ENCODE measurements around the gene CLCN1.

The CLCN1 gene

DNA sequence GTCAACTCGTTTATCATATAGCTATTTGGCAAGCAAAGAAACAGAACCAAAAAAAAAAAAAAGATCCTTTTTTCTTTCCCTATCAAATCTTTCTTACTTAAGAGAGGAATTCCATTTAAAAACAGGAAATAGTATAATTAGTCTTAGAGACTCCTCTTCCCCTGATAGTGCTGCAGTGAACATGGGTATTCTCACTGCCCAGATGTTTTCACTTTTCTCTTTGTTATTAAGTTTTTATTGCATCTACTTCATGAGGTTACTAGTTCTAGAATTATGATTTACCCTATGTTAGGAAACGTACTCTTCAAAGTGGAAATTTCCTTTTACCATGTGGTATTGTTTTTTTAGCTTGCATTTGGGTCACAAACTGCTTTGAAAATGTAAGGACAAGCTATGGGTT, 19.2 kb upstream of the CLCN1 start:
- DNase-seq: no peak

DNA sequence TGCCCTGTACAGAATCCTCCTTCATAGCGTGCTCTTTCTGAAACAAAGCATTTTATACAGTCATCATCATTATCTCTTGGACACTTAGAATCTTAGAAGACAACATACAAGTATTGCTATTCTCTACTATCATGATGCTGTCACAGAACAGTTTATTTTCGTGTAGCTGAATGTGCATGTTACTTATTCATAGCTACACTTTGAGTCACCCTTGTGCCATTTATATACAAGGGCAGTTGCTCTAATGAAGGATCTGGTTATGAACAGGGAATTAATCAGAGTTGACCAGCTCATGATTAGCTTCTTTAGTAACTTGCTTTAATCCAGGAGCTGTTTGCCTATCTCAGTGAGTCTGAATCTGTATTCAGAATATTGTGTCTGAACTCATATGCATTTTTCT, 16.6 kb upstream of the CLCN1 start:
- DNase-seq: no peak

DNA sequence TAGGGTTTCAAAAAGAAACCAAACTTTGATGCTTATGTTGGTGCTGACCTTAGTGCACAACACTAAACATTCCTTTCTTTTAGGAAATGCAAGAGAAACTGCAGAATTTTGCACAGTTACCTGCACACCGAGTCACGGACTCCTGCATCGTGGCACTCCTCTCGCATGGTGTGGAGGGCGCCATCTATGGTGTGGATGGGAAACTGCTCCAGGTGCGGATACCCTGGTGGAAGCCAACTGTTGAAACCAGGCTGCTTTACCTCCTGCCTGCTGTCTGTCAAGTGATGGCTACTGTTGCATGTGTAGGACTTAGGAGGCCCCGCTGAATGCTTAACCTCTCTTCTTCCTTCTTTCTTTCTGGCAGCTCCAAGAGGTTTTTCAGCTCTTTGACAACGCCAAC, 16.1 kb upstream of the CLCN1 start:
- DNase-seq: no peak

DNA sequence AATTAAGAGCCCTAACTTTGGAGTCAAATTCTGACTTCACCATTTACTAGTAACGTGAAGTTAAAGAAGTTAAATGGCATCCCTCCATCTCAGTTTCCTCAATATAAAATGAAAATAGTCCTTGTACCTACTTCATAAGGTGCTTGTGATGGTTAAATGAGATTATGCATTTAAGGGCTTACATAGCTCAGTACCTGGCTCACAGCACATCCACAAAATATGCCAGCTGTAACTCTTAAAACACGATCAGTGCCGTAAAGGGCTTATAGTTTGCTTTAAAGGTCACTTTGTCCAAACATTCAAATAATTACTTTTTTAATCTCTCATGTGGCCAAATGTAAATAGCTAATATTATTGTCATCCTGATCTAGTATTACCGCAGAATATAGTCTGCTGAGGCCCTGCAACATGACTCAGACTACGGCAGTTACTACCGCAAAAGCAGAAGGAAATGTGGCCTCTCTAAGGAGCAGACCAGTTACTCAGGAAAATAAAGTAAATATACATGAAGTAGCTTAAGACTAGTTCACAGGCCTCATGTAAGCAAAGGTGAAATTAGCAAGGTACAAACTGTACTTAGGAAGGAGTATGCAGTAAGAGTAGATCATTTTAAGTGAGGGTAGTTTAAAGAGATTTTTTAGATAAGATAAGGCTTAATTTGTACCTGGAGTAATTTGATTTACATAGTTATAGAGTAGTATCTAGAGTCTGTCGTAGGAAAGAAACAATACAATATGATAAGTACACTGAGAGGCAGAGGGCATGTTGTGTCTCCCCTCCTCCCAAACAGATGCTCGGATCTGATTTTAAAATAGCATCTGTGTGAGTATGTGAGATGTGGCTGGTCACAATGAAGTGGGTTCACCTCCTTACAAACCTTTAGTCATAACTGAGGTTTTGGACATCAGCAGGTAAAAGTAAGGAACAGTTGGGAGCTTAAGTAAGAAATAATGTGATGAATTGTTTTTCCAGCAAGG, 14.7 kb upstream of the CLCN1 start:
- no peak for DNase-seq

DNA sequence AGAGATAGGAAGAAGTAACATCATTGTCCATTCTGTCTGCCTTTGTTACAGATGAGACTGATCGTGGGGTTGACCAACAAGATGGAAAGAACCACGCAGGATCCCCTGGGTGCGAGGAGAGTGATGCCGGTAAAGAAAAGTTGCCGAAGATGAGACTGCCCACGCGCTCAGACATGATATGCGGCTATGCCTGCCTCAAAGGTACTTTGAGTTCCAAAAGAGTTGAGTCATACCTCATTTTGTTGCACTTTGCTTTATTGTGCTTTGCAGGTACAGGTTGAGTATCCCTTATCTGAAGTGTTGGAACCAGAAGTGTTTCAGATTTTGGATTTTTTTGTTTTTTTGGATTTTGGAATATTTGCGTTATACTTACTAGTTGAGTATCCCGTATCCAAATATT, 12.2 kb upstream of the CLCN1 start:
- DNase-seq: no peak

DNA sequence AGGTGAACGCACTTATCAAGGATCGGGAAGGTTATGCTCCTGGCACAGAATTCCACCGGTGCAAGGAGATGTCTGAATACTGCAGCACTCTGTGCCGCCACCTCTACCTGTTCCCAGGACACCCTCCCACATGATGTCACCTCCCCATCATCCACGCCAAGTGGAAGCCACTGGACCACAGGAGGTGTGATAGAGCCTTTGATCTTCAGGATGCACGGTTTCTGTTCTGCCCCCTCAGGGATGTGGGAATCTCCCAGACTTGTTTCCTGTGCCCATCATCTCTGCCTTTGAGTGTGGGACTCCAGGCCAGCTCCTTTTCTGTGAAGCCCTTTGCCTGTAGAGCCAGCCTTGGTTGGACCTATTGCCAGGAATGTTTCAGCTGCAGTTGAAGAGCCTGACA, 11.0 kb upstream of the CLCN1 start:
- DNase-seq: no peak

DNA sequence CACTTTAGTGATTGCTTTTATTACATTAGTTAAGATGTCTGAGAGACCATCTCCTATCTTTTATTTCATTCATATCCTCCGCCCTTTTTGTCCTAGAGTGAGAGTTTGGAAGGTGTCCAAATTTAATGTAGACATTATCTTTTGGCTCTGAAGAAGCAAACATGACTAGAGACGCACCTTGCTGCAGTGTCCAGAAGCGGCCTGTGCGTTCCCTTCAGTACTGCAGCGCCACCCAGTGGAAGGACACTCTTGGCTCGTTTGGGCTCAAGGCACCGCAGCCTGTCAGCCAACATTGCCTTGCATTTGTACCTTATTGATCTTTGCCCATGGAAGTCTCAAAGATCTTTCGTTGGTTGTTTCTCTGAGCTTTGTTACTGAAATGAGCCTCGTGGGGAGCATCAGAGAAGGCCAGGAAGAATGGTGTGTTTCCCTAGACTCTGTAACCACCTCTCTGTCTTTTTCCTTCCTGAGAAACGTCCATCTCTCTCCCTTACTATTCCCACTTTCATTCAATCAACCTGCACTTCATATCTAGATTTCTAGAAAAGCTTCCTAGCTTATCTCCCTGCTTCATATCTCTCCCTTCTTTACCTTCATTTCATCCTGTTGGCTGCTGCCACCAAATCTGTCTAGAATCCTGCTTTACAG, 10.4 kb upstream of the CLCN1 start:
- peak; percentile 11 for DNase-seq

DNA sequence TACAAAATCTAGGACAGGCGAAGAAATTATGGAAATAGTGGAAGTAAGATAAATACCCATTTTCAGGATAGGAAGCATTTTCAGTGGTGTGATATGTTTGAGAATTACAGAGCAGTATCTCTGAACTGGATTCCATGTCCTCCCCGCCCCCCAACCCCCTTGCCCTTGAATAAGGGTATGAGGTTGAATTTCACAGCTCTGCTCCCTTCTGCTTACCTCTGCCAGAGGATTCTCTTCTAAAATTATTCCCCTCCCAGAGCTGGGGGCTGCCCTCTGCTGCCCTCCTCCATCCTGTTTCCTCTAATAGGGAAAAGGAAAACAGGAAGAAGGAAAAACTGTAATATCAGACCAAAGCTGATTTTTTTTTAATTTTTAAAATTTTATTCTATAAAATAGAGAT, 7.3 kb upstream of the CLCN1 start:
- DNase-seq: no peak

DNA sequence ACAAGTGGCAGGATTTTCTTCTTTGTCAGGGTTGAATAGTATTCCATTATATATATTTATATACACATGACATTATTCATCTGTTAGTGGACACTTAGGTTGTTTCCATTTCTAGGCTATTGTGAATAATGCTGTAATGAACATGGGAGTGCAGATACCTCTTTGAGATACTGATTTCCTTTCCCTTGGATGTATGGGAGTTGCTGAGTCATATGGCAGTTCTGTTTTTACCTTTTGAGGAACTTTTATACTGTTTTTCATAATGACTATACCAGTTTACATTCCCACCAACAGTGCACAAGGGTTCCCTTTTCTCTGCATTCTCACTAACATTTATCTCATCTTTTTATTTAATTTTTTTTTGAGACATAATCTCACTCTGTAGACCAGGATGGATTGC, 1.8 kb upstream of the CLCN1 start:
- DNase-seq: no peak

DNA sequence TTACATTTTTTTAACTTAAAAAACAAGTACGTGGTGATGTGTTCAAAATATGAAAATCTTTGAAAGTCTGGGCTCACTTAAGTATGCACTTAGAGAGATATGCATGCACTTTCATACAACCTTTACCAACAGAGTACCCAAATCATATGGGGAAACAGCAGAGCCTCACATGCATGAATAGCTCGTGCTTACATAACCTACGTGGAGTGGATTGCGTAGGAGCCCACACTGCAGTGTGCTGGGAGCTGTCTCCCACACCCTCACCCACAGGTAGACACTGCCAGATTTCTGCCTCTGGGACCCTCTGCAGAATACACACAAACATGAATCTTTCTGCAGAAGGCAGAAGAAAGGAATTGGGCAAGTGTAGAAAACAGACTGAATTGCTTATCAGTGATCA, 581 bp downstream of the CLCN1 start:
- DNase-seq: no peak

DNA sequence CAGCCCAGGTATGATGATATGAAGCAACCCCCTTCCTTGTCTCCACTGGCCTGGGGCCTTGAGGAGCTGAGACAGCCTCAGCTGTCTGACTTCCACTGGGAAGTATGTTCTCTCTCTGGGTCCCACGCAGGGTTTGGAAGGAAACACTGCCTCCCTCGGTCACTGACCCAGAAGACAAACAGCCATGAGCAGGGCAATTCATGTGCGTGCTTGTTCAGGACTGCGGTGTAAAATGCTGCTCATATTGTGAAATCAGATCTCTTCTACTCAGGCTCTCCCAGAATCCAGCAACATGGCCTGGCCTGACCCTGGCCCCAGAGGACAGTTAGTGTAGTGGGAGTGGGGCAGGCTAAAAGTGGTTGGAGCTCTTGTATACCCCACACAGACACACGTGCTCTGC, 2.8 kb downstream of the CLCN1 start:
- DNase-seq: no peak

DNA sequence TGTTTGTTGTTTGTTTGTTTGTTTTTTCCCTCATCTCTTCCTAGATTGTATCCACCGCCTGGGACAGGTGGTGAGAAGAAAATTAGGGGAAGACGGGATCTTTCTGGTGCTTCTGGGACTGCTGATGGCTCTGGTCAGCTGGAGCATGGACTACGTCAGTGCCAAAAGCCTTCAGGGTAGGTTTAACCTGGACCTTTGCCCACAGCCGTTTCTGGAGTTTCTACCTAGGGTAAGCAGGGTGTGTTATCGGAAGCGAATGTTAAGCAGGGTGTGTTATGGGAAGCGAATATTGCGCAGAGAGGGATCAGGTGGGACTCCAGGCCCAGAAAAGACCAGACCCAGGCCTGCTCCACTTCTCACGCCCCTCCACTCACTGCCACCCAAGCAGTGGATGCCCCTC, 4.7 kb downstream of the CLCN1 start:
- no peak for DNase-seq

DNA sequence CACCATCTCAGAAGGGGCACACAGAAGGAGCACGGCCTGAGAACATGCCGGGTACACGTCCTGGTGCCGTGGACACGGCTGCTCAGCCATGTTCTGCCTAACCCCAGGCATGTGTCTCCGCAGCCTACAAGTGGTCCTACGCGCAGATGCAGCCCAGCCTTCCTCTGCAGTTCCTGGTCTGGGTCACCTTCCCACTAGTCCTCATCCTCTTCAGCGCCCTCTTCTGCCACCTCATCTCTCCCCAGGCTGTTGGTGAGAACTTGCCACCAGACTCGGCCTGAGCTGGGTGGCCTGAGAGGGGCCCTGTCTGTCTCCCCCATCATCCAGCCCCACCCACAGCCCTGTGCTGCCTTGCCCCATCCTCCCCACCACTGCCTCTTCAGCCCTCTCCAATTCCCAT, 5.3 kb downstream of the CLCN1 start:
- DNase-seq: no peak

DNA sequence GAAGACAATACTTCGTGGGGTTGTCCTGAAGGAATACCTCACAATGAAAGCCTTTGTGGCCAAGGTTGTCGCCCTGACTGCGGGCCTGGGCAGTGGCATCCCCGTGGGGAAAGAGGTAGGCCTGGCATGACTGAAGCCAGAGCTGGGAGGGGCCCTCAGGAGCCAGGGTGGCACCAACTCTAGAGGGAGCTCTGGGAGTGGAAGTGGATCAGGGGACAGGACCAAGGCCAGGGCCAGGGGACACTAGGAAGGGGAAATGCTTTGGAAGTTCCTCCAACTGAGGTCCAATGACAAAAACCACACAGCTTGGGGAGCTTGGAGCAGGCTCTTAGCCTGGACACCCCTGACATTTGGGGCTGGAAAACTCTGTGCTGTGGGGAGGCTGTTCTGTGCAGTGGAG, 5.8 kb downstream of the CLCN1 start:
- DNase-seq: no peak

DNA sequence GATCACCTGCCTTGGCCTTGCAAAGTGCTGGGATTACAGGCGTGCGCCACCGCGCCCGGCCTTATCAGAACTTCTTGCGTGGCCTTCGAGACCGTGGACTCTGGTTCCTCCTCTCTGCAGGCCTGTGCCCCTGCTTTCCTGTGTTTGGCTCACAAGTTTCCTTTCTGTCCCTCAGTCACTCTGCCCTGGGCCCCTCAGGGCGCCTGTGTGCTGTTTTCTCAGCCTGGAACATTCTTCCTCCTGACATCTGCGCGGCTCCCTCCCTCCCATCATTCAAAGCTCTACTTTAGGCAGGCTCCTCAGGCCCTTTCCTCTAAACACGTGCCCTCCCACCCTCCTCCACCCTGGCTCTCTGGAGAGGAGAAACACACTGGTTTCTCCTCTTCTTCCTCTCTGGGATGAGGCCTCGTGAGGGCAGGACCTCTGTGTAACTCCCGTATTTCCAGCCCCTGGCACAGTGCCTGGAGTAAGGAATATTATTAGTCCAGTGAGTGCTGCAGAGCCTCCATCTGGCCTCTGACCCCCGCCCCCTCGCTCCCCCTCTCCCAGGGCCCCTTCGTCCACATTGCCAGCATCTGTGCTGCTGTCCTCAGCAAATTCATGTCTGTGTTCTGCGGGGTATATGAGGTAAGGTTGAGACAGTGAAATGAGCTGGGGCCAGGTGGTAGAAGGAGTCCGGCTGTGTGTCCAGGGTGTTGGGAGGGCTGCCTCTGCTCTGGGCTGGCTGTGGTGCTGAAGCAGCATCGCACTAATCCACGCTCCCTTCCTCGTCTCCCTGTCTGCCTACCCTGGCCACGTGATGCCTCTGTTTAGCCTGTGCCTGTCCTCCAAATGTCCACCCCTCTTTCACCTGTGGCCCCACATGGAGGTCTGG, 7.1 kb downstream of the CLCN1 start:
- no peak for DNase-seq

DNA sequence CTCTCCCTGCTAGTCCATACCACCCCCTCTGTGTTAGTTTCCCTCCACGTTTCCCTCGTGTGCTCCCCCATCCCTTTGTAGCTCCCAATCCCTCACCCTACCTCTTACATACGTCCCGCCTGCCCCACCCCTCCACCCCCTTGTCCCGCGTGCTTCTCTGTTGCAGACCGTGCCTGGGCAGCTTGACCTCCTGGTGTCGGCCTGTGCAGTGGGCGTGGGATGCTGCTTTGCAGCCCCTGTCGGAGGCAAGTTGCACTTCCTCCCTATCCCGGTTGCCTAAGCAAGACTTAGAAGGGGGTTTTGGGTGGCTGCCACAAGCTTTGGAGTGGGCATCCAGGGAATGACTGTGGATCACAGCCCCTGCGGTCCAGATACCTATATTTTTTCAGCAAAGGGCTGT, 7.7 kb downstream of the CLCN1 start:
- DNase-seq: no peak

DNA sequence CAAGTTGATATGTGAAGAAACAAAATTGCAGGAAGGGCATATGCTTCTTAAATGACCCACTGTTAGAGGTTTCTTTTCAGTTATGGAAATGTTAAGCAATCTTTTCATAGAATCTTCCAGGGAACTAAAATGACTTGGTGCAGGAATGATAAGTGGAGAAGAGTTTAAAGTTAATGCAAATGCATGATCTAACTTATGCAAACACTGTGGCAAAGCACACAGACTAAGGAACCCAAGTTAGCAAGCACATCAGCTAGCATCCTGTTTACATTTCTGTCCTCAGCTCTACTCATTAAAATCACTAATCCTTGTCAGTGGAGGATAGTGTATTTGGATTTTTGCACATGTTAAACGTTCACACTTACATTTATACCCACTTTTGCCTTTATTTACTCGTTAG, 9.3 kb downstream of the CLCN1 start:
- no peak for DNase-seq

DNA sequence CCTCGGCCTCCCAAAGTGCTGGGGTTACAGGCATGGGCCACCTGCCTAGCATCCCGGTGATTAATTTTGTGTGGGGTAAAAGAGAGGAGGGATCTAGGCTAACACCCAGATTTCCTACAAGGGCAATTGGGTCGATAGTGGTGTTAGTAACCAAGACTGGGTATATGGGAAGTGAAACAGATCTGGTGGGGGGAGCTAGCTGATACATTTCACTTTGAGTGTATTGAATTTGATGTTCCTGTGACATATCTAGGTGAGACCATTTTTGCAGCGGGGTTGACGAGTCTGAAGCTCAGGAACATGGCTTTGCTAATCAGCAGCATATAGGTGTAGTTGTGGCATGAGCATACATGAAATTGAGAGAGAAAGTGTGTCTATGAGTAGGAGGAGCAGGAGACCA, 12.0 kb downstream of the CLCN1 start:
- no peak for DNase-seq

DNA sequence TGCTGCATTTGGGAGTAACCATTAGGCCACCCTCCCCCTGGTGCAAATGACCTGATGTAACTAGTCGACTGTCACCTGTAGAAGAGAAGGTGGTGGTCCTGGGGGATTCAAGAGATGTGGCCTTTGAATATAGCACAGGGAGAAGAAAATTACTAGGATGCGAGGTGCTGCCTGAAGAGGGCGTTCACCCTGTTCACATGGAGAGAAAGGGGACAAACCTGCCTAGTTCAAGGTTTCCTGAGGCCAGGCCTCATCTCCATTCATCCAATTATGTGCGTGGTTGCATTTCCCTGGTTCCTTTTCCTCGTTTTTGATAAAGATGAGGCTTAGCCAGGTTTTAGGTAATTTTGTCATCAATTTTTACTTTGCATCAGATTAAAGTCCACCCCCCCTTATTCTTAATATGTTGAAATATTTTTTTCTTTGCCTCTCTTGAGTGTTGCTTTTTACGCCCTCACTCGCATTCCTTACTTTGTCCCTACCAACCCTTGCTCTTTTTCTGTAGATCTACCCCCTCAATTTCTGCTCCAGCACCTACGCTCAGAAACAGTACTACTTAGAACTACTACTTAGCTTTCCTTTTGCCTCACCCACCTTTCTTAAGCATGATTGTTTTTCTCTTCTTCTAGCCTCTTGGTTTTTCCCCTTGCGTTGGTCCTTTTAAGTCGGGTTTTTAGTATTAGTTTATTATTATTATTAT, 13.7 kb downstream of the CLCN1 start:
- DNase-seq: no peak

DNA sequence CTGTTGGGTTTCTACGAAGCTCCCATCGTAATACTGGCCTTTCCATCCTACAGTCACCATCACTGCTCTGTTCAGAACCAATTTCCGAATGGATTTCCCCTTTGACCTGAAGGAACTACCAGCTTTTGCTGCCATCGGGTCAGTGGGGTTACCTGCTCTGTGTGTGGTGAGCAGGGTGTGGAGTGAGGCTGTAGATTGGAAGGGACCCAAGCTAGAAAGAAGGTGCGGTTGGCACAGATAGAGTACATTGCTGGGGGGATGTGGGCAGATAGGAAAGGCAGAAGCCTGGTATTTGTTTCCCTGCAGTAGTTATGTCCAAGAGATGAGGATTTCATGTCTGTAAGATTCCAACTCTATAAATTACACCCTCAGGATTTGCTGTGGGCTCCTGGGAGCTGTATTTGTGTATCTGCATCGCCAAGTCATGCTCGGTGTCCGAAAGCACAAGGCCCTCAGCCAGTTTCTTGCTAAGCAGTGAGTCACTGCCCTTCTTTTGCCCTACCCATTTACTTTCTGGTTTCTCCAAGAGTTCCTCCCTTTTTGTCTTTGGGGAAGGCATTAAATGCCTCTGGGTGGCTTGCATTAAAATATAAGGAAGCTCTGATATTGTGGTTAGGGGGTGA, 15.4 kb downstream of the CLCN1 start:
- DNase-seq: no peak

DNA sequence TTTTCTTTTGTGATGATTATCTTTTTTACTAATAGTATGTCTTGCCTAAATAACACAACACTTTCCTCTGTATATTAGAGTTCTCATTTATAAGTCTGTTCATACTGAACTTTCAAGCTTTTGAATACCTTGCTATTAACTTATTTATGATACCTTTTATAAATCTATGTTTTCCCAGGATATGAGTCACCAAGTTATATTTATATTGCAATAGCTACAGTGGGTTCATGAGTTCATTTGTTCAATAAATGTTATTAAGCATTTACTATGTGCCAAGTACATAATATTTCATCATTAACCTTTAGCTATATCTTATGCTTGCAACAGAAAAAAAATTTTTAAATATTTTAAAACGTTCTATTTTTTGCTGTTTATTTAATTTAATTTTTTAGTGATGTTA, 18.3 kb downstream of the CLCN1 start:
- no peak for DNase-seq

DNA sequence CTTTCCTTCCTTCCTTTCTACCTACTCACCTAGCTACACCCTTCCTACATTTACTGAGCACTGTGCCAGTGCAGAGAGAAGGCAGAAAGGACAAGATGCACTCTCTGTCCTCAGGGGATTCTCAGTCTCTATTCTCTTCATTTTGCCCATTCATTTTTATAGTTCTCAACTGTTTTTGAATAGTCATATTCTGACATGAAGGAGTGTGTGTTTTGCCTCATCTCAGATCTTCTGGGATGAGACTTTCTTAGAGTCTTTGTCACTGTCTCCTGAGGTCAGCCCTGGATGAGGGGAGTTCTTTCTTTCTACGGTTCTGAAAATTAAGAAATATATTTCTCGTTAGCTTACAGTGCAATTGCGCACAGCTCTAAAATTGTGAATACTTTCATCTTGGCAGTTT, 21.3 kb downstream of the CLCN1 start:
- DNase-seq: no peak

DNA sequence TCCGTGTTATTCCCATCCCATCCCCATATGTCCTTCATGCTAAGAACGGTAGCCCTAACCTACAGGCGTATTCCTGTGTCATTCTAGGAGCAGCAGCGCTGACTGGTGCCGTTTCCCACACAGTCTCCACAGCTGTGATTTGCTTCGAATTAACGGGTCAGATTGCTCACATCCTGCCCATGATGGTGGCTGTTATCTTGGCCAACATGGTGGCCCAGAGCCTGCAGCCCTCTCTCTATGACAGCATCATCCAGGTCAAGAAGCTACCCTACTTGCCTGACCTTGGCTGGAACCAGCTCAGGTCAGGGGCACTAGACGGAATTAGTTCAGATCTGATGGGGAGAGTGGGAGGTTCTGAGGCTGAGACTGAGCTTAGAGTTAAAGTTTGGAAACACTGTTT, 25.9 kb downstream of the CLCN1 start:
- no peak for DNase-seq
